HepG2 (cell line): ENCODE data around the gene ADAMTSL4. TPM values are rescaled to one million over a fixed set of nuclear protein-coding genes. Genes with fewer than 3 reads are reported as not detected.
A peak's percentile ranks its signal among the peaks of the same experiment; 100 is the strongest.

Experiments used
- CBFB ChIP-seq: sonication (generic); formaldehyde crosslinking; IDR thresholded peaks from 2 replicates; pipeline ENCODE4 v1.4.0; 2020; ENCODE audit warnings: missing genetic modification reagents
- GRHL1 ChIP-seq: sonication (generic); formaldehyde crosslinking; conservative IDR thresholded peaks from 2 replicates; pipeline ENCODE4 v1.8.0; 2022; ENCODE audit warnings: missing genetic modification reagents
- HMG20B ChIP-seq: conservative IDR thresholded peaks from 2 replicates; pipeline ENCODE4 v1.6.1; 2016; ENCODE audit warnings: missing genetic modification reagents, missing compliant biosample characterization
- KLF13 ChIP-seq: sonication (generic); formaldehyde crosslinking; IDR thresholded peaks from 2 replicates; pipeline ENCODE4 v1.4.0; 2020; ENCODE audit warnings: mild to moderate bottlenecking, missing genetic modification reagents
- NR2F6 ChIP-seq, 2 experiments: IDR thresholded peaks; 2 replicates each; pipeline ENCODE4 v1.6.1; 2016; ENCODE audit warnings: antibody characterized with exemption in 1 of 2, mild to moderate bottlenecking in 1 of 2
- TBX3 ChIP-seq: fragments of 450-650 bp; IDR thresholded peaks from 2 replicates; pipeline ENCODE4 v1.6.1; 2017; ENCODE audit warnings: antibody characterized with exemption, mild to moderate bottlenecking, inconsistent platforms, borderline replicate concordance
- XBP1 ChIP-seq: sonication (generic); formaldehyde crosslinking; IDR thresholded peaks from 2 replicates; pipeline ENCODE4 v1.5.0; 2020; ENCODE audit warnings: missing genetic modification reagents
- ZFP36L1 ChIP-seq: sonication (generic); formaldehyde crosslinking; IDR thresholded peaks from 2 replicates; pipeline ENCODE4 v1.8.0; 2022; ENCODE audit warnings: mild to moderate bottlenecking, missing genetic modification reagents, moderate library complexity
- ZNF20 ChIP-seq: sonication (generic); formaldehyde crosslinking; IDR thresholded peaks from 2 replicates; pipeline ENCODE4 v1.4.0; 2020; ENCODE audit warnings: mild to moderate bottlenecking, moderate library complexity, missing genetic modification reagents
- ZNF432 ChIP-seq: sonication (generic); formaldehyde crosslinking; IDR thresholded peaks from 2 replicates; pipeline ENCODE4 v1.5.0; 2020; ENCODE audit warnings: missing genetic modification reagents, mild to moderate bottlenecking, borderline replicate concordance
- ZNF577 ChIP-seq: sonication (generic); formaldehyde crosslinking; IDR thresholded peaks from 2 replicates; pipeline ENCODE4 v1.4.0; 2020; ENCODE audit warnings: mild to moderate bottlenecking, low read depth, missing genetic modification reagents, borderline replicate concordance
- ZNF646 ChIP-seq: sonication (generic); formaldehyde crosslinking; IDR thresholded peaks from 2 replicates; pipeline ENCODE4 v1.9.0; 2021; ENCODE audit warnings: mild to moderate bottlenecking, missing genetic modification reagents
- polyA plus RNA-seq, 8 experiments: library from polyadenylated mRNA; depleted of rRNA in 3 of 8; stranded (reverse) in 7 of 8; unstranded in 1 of 8; fragments of >200 nt; fragmentation: Illumina TruSeq in 4 of 8; extraction: Trizol in 4 of 8; gene quantifications; 2 replicates each; pipeline versions ENCODE4 v1.2.1 to v1.2.3, GENCODE V29; 2011 to 2016; ENCODE audit warnings: low read depth in 4 of 8, missing spikeins in 1 of 8, mixed read lengths in 1 of 8; ENCODE audit not compliant: insufficient read depth in 1 of 8
- total RNA-seq, 5 experiments: library from RNA; depleted of rRNA; stranded (reverse); fragments of >200 nt; fragmentation: Illumina TruSeq; extraction: Trizol; gene quantifications; 2 replicates each; pipeline ENCODE4 v1.2.3, GENCODE V29; 2016; ENCODE audit warnings: low read depth in 1 of 5
- TF ChIP-seq, protein P1 (sequence below): sonication (generic); formaldehyde crosslinking; IDR thresholded peaks from 2 replicates; pipeline ENCODE4 v1.4.0; 2020; ENCODE audit warnings: missing genetic modification reagents; ENCODE audit errors: not compliant biosample characterization
- TF ChIP-seq, protein P2 (sequence below): sonication (generic); formaldehyde crosslinking; IDR thresholded peaks from 2 replicates; pipeline ENCODE4 v1.4.0; 2020; ENCODE audit warnings: mild to moderate bottlenecking, missing genetic modification reagents

The ADAMTSL4 gene
- total and polyA plus RNA-seq, 2 of the 13 experiments (the other 11 are each of a cell fraction or from before 2014, with no cell fraction given), result 3.9 to 16.4 TPM

- TF ChIP-seq GRHL1 (CRISPR knock-in tag), result no peak
- no peak for TF ChIP-seq ZFP36L1 (CRISPR knock-in tag)
- TF ChIP-seq ZNF646 (CRISPR knock-in tag), result no peak
- TF ChIP-seq ZNF20 (CRISPR knock-in tag), result no peak
- TF ChIP-seq CBFB (CRISPR knock-in tag), result 0 out of 2 replicates have a peak, but pooled peaks have one; percentile 16
- TF ChIP-seq XBP1 (CRISPR knock-in tag), result no peak
- TF ChIP-seq HMG20B, result 0 out of 2 replicates have a peak, but pooled peaks have one; percentile 14
- TF ChIP-seq KLF13 (CRISPR knock-in tag), result no peak
- 0 out of 2 replicates have a peak, but pooled peaks have one; percentile 11 for TF ChIP-seq TBX3
- TF ChIP-seq ZNF577 (CRISPR knock-in tag), result no peak
- TF ChIP-seq, protein P1, sequence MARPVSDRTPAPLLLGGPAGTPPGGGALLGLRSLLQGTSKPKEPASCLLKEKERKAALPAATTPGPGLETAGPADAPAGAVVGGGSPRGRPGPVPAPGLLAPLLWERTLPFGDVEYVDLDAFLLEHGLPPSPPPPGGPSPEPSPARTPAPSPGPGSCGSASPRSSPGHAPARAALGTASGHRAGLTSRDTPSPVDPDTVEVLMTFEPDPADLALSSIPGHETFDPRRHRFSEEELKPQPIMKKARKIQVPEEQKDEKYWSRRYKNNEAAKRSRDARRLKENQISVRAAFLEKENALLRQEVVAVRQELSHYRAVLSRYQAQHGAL (CRISPR knock-in tag), result peak; percentile 47
- TF ChIP-seq, protein P2, sequence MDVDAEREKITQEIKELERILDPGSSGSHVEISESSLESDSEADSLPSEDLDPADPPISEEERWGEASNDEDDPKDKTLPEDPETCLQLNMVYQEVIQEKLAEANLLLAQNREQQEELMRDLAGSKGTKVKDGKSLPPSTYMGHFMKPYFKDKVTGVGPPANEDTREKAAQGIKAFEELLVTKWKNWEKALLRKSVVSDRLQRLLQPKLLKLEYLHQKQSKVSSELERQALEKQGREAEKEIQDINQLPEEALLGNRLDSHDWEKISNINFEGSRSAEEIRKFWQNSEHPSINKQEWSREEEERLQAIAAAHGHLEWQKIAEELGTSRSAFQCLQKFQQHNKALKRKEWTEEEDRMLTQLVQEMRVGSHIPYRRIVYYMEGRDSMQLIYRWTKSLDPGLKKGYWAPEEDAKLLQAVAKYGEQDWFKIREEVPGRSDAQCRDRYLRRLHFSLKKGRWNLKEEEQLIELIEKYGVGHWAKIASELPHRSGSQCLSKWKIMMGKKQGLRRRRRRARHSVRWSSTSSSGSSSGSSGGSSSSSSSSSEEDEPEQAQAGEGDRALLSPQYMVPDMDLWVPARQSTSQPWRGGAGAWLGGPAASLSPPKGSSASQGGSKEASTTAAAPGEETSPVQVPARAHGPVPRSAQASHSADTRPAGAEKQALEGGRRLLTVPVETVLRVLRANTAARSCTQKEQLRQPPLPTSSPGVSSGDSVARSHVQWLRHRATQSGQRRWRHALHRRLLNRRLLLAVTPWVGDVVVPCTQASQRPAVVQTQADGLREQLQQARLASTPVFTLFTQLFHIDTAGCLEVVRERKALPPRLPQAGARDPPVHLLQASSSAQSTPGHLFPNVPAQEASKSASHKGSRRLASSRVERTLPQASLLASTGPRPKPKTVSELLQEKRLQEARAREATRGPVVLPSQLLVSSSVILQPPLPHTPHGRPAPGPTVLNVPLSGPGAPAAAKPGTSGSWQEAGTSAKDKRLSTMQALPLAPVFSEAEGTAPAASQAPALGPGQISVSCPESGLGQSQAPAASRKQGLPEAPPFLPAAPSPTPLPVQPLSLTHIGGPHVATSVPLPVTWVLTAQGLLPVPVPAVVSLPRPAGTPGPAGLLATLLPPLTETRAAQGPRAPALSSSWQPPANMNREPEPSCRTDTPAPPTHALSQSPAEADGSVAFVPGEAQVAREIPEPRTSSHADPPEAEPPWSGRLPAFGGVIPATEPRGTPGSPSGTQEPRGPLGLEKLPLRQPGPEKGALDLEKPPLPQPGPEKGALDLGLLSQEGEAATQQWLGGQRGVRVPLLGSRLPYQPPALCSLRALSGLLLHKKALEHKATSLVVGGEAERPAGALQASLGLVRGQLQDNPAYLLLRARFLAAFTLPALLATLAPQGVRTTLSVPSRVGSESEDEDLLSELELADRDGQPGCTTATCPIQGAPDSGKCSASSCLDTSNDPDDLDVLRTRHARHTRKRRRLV, result no peak
- TF ChIP-seq ZNF432, result no peak
- no peak for TF ChIP-seq NR2F6 (IDR thresholded peaks at IDR 0.05)
- TF ChIP-seq NR2F6 (CRISPR knock-in tag; IDR thresholded peaks at IDR 0.05), result 0 out of 2 replicates have a peak, but pooled peaks have one; percentile 2
These were observed 30.1 kb downstream of the ADAMTSL4 start, which contains the start of gene MCL1 (continued) for GRCh38 chr1:150579110-150579944.
